ENCODE data around the gene RBM6.

DNA sequence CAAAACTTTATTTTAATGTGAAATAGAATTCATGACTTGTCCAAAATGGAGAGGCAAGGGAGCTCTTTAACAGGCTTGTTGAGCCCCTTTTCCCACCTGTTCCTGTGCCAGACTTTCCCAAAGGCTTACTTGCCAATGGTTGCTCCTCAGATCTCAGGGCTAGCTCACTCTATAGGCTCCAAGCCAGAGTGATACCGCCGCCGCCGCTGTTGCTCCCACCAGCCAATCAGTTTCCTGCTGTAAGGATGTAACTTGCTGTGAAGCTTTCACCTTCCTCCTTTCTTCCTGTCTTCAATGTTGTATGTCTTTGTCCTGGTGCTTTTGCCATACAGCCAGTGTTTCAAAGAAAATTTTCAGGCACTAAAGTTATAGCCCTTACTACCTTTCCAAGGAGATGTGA lies 107.5 kb downstream of the RBM6 start:
- TF ChIP-seq, protein P1, sequence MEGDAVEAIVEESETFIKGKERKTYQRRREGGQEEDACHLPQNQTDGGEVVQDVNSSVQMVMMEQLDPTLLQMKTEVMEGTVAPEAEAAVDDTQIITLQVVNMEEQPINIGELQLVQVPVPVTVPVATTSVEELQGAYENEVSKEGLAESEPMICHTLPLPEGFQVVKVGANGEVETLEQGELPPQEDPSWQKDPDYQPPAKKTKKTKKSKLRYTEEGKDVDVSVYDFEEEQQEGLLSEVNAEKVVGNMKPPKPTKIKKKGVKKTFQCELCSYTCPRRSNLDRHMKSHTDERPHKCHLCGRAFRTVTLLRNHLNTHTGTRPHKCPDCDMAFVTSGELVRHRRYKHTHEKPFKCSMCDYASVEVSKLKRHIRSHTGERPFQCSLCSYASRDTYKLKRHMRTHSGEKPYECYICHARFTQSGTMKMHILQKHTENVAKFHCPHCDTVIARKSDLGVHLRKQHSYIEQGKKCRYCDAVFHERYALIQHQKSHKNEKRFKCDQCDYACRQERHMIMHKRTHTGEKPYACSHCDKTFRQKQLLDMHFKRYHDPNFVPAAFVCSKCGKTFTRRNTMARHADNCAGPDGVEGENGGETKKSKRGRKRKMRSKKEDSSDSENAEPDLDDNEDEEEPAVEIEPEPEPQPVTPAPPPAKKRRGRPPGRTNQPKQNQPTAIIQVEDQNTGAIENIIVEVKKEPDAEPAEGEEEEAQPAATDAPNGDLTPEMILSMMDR (IDR thresholded peaks at IDR 0.05) = no peak
- TF ChIP-seq POLR2AphosphoS5 (IDR thresholded peaks at IDR 0.05) = no peak
